ENCODE measurements around the gene ACP6. TPM values are rescaled to one million over a fixed set of nuclear protein-coding genes. Genes with fewer than 3 reads are reported as not detected.

The ACP6 gene
- total and polyA plus RNA-seq, 10 of the 15 experiments (the other 5 are each of a cell fraction or from before 2014, with no cell fraction given): 3.1 to 19.7 (median 9.4) TPM

DNA sequence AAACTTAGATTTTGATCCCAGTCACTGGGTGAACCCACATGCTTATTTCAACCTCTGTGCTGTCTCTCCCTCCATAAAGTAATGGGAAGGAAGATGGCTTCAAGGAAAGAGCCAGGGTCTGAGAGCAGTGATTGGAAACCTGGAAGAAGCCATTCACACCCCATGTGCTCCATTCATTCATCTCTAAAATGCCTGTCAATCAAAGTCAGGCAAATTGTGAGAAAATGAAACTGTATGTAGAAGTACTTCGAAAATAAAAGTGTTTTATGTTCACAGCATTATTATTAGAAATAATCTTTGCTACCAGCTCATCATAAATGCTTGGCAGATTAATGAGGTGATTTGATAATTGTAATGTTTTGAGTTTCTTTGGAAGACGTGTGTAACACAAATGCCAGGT, 61.0 kb downstream of the ACP6 start:
- Histone ChIP-seq H3K27me3 (replicated peaks in 1 of 2; ENCODE audit: control insufficient read depth in 2 of 2, insufficient read depth in 2 of 2, low read length in 1 of 2) (no peaks in the 10 kb centered on the region), H3K4me3 (no peak overlapping the region), H3K9ac (ENCODE audit: control insufficient read depth, insufficient read depth, low read length) (no peak overlapping the region), H3K9me3 (replicated peaks; ENCODE audit: control insufficient read depth, insufficient read depth, low read length) (no peaks in the 10 kb centered on the region), H3K27ac (ENCODE audit: control insufficient read depth, insufficient read depth) (no peak overlapping the region), H3K36me3 (ENCODE audit: control insufficient read depth in 2 of 2, insufficient read depth in 2 of 2, low read length in 1 of 2) (peaks cover 1 to 6% of the 10 kb centered on the region in 2 experiments; a peak in 3 of 4 replicates), H4K20me1 (ENCODE audit: control insufficient read depth, insufficient read depth) (no peaks in the 10 kb centered on the region), H3K79me2 (ENCODE audit: control insufficient read depth, insufficient read depth, low read length) (no peaks in the 10 kb centered on the region), H3K4me1 (ENCODE audit: control insufficient read depth, insufficient read depth, low read length) (peaks cover 19% of the 10 kb centered on the region), H2AFZ (ENCODE audit: control insufficient read depth, low read depth, low read length) (no peak overlapping the region), H3K4me2 (ENCODE audit: control insufficient read depth, insufficient read depth) (no peak overlapping the region)
- intact Hi-C loops (cut with micrococcal nuclease; ENCODE audit: unreplicated experiment) (no loop called here), in situ Hi-C loops (cut with MboI) (no loop called here)
- RAD21 ChIA-PET (ENCODE audit: unreplicated experiment): no interaction called here
- CTCF ChIA-PET: interaction anchor here (1.0 kb wide), 1 partner anchor 11 kb away, joined by 3 read pairs; no protein-coding TSS in a partner anchor
- SMC1A ChIA-PET (ENCODE audit: uncharacterized antibody, unreplicated experiment): interaction anchor here (1.3 kb wide), 1 partner anchor 12 kb away, joined by 3 read pairs; no protein-coding TSS in a partner anchor
- FAIRE-seq (no peak), ATAC-seq (no peak), DNase-seq (ENCODE audit: low read depth, low spot score) (no peak)
- 76% methylated on average over 2 of the region's 2 CpGs for WGBS (ENCODE audit: insufficient coverage, insufficient replicate concordance, low lambda C conversion rate, missing lambda C conversion rate)
- BruUV-seq (replicated peaks): no TSS peak
- TF ChIP-seq, protein P1, sequence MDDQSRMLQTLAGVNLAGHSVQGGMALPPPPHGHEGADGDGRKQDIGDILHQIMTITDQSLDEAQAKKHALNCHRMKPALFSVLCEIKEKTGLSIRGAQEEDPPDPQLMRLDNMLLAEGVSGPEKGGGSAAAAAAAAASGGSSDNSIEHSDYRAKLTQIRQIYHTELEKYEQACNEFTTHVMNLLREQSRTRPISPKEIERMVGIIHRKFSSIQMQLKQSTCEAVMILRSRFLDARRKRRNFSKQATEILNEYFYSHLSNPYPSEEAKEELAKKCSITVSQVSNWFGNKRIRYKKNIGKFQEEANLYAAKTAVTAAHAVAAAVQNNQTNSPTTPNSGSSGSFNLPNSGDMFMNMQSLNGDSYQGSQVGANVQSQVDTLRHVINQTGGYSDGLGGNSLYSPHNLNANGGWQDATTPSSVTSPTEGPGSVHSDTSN (IDR thresholded peaks at IDR 0.05; ENCODE audit: insufficient replicate concordance, low read depth, low read length): peak; percentile 72
- no peak for TF ChIP-seq TAF1 (IDR thresholded peaks at IDR 0.05; ENCODE audit: borderline replicate concordance, low read depth, low read length)
- no peak for TF ChIP-seq SKIL (IDR thresholded peaks at IDR 0.05; ENCODE audit: low read depth, poor library complexity, severe bottlenecking)
- no peak for TF ChIP-seq POLR2AphosphoS5 (IDR thresholded peaks at IDR 0.05; ENCODE audit: low read length)
- TF ChIP-seq BHLHE40 (IDR thresholded peaks at IDR 0.05; ENCODE audit: borderline replicate concordance in 1 of 2, low read depth in 2 of 2, low read length in 1 of 2): no peak
- TF ChIP-seq, protein P2, sequence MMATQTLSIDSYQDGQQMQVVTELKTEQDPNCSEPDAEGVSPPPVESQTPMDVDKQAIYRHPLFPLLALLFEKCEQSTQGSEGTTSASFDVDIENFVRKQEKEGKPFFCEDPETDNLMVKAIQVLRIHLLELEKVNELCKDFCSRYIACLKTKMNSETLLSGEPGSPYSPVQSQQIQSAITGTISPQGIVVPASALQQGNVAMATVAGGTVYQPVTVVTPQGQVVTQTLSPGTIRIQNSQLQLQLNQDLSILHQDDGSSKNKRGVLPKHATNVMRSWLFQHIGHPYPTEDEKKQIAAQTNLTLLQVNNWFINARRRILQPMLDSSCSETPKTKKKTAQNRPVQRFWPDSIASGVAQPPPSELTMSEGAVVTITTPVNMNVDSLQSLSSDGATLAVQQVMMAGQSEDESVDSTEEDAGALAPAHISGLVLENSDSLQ (IDR thresholded peaks at IDR 0.05): peak; percentile 92
- no peak for TF ChIP-seq NRF1 (conservative IDR thresholded peaks at IDR 0.05; ENCODE audit: low read depth, low read length)
- POLR2A ChIA-PET: no interaction called here
